Measurements from ENCODE around the gene TRIM71. TPM values are rescaled to one million over a fixed set of nuclear protein-coding genes. Genes with fewer than 3 reads are reported as not detected.

Gene TRIM71
- total RNA-seq, 2 donors from 2014 or later: not detected

- H3K27ac ChIP-seq: no peak overlapping the region
- no peaks in the 10 kb centered on the region for H3K36me3 ChIP-seq
- H3K27me3 ChIP-seq (replicated peaks; ENCODE audit: insufficient read depth): no peaks in the 10 kb centered on the region
- no peak for DNase-seq (ENCODE audit: low spot score)
- TF ChIP-seq CTCF (IDR thresholded peaks at IDR 0.05): no peak
- H3K9me3 ChIP-seq: no peaks in the 10 kb centered on the region
- no peak for ATAC-seq (ENCODE audit: insufficient number of reproducible peaks, low FRiP score, low read depth)
- H3K4me1 ChIP-seq (ENCODE audit: control insufficient read depth in 1 of 2, low read depth in 2 of 2): no peaks in the 10 kb centered on the region
- H3K4me3 ChIP-seq: no peak overlapping the region
Observed at GRCh38 chr3:32861681-32862080, 43.9 kb downstream of the TRIM71 start.

- DNase-seq (ENCODE audit: low spot score): no peak
- no peak for ATAC-seq (ENCODE audit: insufficient number of reproducible peaks, low FRiP score, low read depth)
- H3K27ac ChIP-seq: no peak overlapping the region
- no peak overlapping the region for H3K4me3 ChIP-seq
- no peaks in the 10 kb centered on the region for H3K4me1 ChIP-seq (ENCODE audit: control insufficient read depth in 1 of 2, low read depth in 2 of 2)
- H3K27me3 ChIP-seq (replicated peaks; ENCODE audit: insufficient read depth): no peaks in the 10 kb centered on the region
- H3K9me3 ChIP-seq: no peaks in the 10 kb centered on the region
- TF ChIP-seq CTCF (IDR thresholded peaks at IDR 0.05): no peak
- H3K36me3 ChIP-seq: no peaks in the 10 kb centered on the region
Observed at GRCh38 chr3:32862247-32862935, 44.6 kb downstream of the TRIM71 start.

- Histone ChIP-seq H3K4me1 (ENCODE audit: control insufficient read depth in 1 of 2, low read depth in 2 of 2) (no peaks in the 10 kb centered on the region), H3K4me3 (no peak overlapping the region), H3K27ac (no peak overlapping the region), H3K27me3 (replicated peaks; ENCODE audit: insufficient read depth) (no peaks in the 10 kb centered on the region), H3K9me3 (no peaks in the 10 kb centered on the region), H3K36me3 (no peaks in the 10 kb centered on the region)
- no peak for TF ChIP-seq CTCF (IDR thresholded peaks at IDR 0.05)
- ATAC-seq (ENCODE audit: insufficient number of reproducible peaks, low FRiP score, low read depth): no peak
- no peak for DNase-seq (ENCODE audit: low spot score)
Observed at GRCh38 chr3:32862936-32863487, 45.2 kb downstream of the TRIM71 start.

DNA sequence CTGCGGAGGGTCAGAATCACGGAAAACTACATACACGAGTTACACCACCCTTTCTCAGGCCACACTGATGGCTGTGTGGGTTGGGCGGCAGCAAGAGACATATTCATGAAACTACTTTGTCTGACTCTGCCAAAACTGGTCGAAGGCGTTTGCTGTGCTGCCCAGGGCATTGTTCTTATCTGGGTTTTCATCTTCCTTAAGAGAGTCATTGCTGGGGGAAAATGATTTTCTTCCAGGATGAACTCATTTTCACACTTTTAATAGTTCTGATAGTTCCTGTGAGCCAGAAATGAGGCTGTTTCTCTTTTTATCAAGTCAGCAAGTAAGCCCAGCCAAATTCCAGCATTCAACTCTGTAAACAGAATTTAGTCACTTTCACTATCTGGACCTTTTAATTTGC is 47.6 kb downstream of the TRIM71 start:
- ATAC-seq (ENCODE audit: insufficient number of reproducible peaks, low FRiP score, low read depth): no peak
- Histone ChIP-seq H3K36me3 (no peaks in the 10 kb centered on the region), H3K4me3 (no peak overlapping the region), H3K4me1 (ENCODE audit: control insufficient read depth in 1 of 2, low read depth in 2 of 2) (no peaks in the 10 kb centered on the region), H3K9me3 (no peaks in the 10 kb centered on the region), H3K27me3 (replicated peaks; ENCODE audit: insufficient read depth) (no peaks in the 10 kb centered on the region), H3K27ac (no peak overlapping the region)
- DNase-seq (ENCODE audit: low spot score): no peak
- no peak for TF ChIP-seq CTCF (IDR thresholded peaks at IDR 0.05)

- TF ChIP-seq CTCF (IDR thresholded peaks at IDR 0.05): no peak
- DNase-seq (ENCODE audit: low spot score) (no peak), ATAC-seq (ENCODE audit: insufficient number of reproducible peaks, low FRiP score, low read depth) (no peak)
Observed at GRCh38 chr3:32866533-32866932, 48.7 kb downstream of the TRIM71 start.

More at GRCh38 chr3:32866533-32866932, 48.7 kb downstream of the TRIM71 start:
- H3K4me3 ChIP-seq: no peak overlapping the region
- no peaks in the 10 kb centered on the region for H3K9me3 ChIP-seq
- no peaks in the 10 kb centered on the region for H3K4me1 ChIP-seq (ENCODE audit: control insufficient read depth in 1 of 2, low read depth in 2 of 2)
- H3K36me3 ChIP-seq: no peaks in the 10 kb centered on the region
- no peaks in the 10 kb centered on the region for H3K27me3 ChIP-seq (replicated peaks; ENCODE audit: insufficient read depth)
- no peak overlapping the region for H3K27ac ChIP-seq
